Karpas-422 (cell line): ENCODE results near the gene PUSL1. TPM values are rescaled to one million over a fixed set of nuclear protein-coding genes. Genes with fewer than 3 reads are reported as not detected.

Experiments used
- DNase-seq: peaks from one replicate; pipeline ENCODE4 v3.0.0-alpha.2; 2015
- H2AFZ ChIP-seq: fragments of 200-600 bp; sonication (generic); 2 replicates; pipeline ENCODE4 v1.6.1; 2014; ENCODE audit warnings: antibody characterized with exemption, low read length, mixed read lengths
- H3K27ac ChIP-seq: fragments of 200-600 bp; sonication (generic); 2 replicates; pipeline ENCODE4 v1.5.1; 2014; ENCODE audit warnings: mild to moderate bottlenecking, low read length, moderate library complexity
- H3K27me3 ChIP-seq: fragments of 200-600 bp; sonication (generic); 2 replicates; pipeline ENCODE4 v1.6.1; 2014; ENCODE audit warnings: low read length, mixed read lengths
- H3K36me3 ChIP-seq: fragments of 200-600 bp; sonication (generic); 2 replicates; pipeline ENCODE4 v1.6.1; 2014; ENCODE audit warnings: low read length, mixed read lengths; ENCODE audit not compliant: insufficient read depth
- H3K4me1 ChIP-seq: fragments of 200-600 bp; sonication (generic); 2 replicates; pipeline ENCODE4 v1.6.1; 2014; ENCODE audit warnings: mild to moderate bottlenecking, low read length, mixed read lengths
- H3K4me2 ChIP-seq: fragments of 200-600 bp; sonication (generic); 2 replicates; pipeline ENCODE4 v1.6.1; 2014; ENCODE audit warnings: low read length, low read depth, mild to moderate bottlenecking; ENCODE audit not compliant: poor library complexity, severe bottlenecking
- H3K4me3 ChIP-seq: fragments of 200-600 bp; sonication (generic); 2 replicates; pipeline ENCODE4 v1.5.1; 2014; ENCODE audit warnings: mild to moderate bottlenecking, antibody characterized with exemption, low read length, mixed read lengths
- H3K79me2 ChIP-seq: fragments of 200-600 bp; sonication (generic); 2 replicates; pipeline ENCODE4 v1.6.1; 2014; ENCODE audit warnings: mild to moderate bottlenecking, low read length, mixed read lengths
- H3K9ac ChIP-seq: fragments of 200-600 bp; sonication (generic); 2 replicates; pipeline ENCODE4 v1.6.0; 2014; ENCODE audit warnings: low read length
- H3K9me2 ChIP-seq: fragments of 200-600 bp; sonication (generic), shearing (Covaris generic); replicated peaks from 2 replicates; pipeline ENCODE4 v1.6.0; 2014; ENCODE audit warnings: mild to moderate bottlenecking, low read length, moderate library complexity; ENCODE audit not compliant: insufficient read depth
- H3K9me3 ChIP-seq: fragments of 300-700, 200-600 bp; sonication (generic); 2 replicates; pipeline ENCODE4 v1.6.1; 2014; ENCODE audit warnings: low read length, mixed read lengths
- H4K20me1 ChIP-seq: fragments of 200-600 bp; sonication (generic); 2 replicates; pipeline ENCODE4 v1.6.1; 2014; ENCODE audit warnings: mild to moderate bottlenecking, antibody characterized with exemption, low read length, low read depth; ENCODE audit not compliant: insufficient read depth
- total RNA-seq: library from RNA; depleted of rRNA; stranded (reverse); fragments of >200 nt; shearing (Covaris generic); gene quantifications from 2 replicates; pipeline ENCODE4 v1.2.3, GENCODE V29; 2014; ENCODE audit warnings: low replicate concordance

PUSL1 gene
- total RNA-seq, 1 experiment from 2014 or later, result 14.9 TPM

DNA sequence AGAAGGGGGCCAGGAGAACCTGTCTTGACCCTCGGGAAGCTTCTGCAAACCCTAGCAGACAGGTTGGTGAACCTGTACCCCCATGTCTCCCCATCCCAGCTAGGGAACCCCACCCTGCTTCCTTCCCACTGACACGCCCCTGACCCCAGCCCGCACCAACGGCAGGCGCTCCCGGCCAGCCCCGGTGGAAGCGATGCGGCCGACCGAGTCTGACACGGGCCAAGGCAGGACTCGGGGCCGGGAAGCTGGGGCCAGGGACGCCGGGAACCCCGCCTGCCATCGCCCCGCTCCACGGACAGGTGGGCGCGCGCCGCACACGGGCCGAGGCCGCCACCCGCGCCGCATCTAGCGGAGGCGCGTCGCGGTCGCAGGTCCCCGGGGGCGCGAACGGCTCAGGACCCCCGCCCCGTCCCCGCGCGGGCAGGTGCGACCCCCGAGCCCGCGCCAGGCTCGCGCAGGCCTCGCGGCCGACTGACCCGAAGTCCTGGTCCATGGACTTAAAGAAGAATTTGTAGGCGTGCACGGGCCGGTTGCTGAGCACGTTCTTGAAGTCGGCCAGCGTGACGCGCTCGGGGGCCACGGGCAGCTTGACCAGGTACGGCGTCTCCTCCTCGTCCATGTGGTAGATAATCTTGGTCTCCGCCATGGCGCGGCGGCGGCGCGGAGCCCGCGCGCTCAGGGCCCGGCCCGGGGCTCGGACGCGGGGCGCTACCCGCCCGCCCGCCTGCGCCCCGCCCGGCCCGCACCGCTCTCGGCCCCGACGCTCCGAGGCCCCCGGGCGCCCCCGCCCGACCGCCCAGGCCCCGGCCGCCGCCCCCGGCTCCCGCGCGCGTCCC is 40.2 kb downstream of the PUSL1 start:
- Histone ChIP-seq H3K9me3 (no peaks in the 10 kb centered on the region), H4K20me1 (peaks cover 46% of the 10 kb centered on the region; the same call in 1 of the 2 replicates), H3K27ac (peak overlapping the region; percentile 86), H3K9ac (peak overlapping the region; percentile 99), H3K9me2 (no peaks in the 10 kb centered on the region), H3K4me3 (peak overlapping the region; percentile 99), H3K4me1 (peaks cover 57% of the 10 kb centered on the region), H3K79me2 (peaks cover 53% of the 10 kb centered on the region), H3K4me2 (peak overlapping the region; percentile 94), H3K36me3 (no peaks in the 10 kb centered on the region), H3K27me3 (no peaks in the 10 kb centered on the region), H2AFZ (no peak overlapping the region)
- peak; percentile 55 for DNase-seq

DNA sequence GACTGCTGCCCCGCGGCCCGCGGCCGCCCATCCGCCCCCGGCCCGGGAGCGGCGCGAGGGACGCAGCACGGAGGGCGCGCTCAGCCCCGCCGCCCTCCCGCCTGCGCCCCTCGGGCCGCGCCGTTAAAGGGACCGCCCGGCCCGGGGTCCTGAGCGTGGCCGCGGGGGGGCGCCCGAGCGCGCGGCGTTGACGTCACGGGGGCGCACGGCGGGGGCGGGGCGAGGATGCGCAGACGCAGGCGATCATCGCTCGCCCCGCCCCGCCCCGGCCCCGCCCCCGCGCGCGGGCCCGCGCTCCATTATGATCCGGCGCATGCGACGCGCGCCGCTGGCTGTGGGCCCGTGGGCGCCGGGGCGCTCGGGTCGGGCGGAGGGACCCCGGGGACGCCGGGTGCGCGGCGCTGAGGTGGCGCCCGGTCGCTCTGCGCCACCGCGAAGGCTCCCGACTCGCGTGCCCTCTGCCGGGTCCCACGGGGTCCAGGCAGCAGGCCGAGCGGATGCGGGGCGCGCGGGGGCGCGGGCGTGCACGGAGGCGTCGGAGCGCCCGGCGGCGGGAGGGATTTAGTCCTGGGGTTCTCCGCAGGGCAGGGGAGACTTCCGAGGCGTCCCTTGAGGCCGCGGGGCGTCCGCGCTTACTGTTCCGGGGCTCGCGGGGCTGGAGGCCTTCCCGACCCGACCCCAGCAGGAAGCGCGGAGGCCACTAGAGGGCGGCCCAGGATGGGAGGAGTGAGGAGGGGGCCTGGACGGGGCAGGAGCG is 41.0 kb downstream of the PUSL1 start, which contains the start of gene DVL1:
TSS of gene DVL1 (minus strand) at position 163 of the 757 bp plus-strand sequence. CDS start 353 bp downstream, outside the sequence.
- Histone ChIP-seq H3K9me3 (no peaks in the 10 kb centered on the region), H3K36me3 (no peaks in the 10 kb centered on the region), H3K9me2 (no peaks in the 10 kb centered on the region), H3K27ac (peak within 1 kb of the TSS; percentile 86), H3K9ac (peak within 1 kb of the TSS; percentile 99), H3K4me2 (peak within 1 kb of the TSS; percentile 94), H3K27me3 (no peaks in the 10 kb centered on the region), H3K4me1 (peaks cover 57% of the 10 kb centered on the region), H3K79me2 (peaks cover 45% of the 10 kb centered on the region), H3K4me3 (peak within 1 kb of the TSS; percentile 99), H4K20me1 (peaks cover 40% of the 10 kb centered on the region; the same call in 1 of the 2 replicates), H2AFZ (no peak within 1 kb of the TSS)
- DNase-seq, result peak; percentile 89

DNA sequence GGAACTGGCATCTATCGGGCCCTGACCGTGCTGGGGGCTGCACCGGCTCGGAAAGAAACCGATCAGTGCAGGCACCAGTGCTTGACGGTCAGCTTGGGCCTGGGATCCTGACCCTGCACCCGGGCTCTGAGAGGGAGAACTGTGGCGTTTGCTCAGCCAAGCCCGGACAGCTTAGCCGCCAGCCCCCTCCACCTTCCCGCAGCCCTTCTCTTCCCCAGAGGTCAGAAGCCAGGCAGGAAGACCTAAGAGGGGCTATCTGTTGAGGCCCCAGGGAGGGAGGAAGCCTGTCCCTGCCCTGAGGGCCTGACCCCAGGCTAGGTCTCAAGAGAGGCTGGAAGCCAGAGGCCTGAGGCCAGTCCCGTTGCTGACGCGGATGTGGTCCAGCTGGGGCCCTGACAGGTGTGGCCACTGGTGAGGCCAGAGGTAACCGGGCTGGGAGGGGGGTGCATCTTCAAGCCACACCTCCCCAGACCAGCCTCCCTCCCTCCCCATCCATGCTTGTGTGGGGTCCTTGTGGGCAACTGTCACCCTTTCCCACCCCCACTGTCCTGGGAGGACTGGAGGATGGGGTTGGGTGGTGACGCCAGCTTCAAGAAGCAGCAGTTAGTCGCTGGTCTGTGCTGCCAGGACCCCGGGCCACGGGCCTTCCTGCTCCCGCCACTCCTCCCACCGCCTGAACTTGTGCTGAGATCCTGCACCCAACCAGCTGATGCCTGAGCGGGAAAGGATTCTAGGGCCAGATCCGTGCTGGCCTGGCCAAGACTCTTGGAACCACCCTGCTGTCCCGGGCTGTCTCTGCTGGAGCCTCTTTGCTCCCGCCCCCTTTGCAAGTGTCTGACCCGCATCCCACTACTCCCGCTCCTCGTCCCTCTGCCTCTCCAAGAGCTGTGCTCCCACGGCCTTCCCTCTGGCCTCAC is 43.4 kb downstream of the PUSL1 start:
- Histone ChIP-seq H3K4me1 (peaks cover 37% of the 10 kb centered on the region), H3K9me2 (no peaks in the 10 kb centered on the region), H3K9me3 (no peaks in the 10 kb centered on the region), H3K36me3 (no peaks in the 10 kb centered on the region), H3K9ac (peak overlapping the region; percentile 33; the same call in 1 of the 2 replicates), H4K20me1 (peaks cover 20% of the 10 kb centered on the region; the same call in 1 of the 2 replicates), H3K4me2 (peak overlapping the region; percentile 29), H3K27ac (no peak overlapping the region), H3K27me3 (no peaks in the 10 kb centered on the region), H3K79me2 (peaks cover 21% of the 10 kb centered on the region), H3K4me3 (peak overlapping the region; percentile 3; the same call in 1 of the 2 replicates), H2AFZ (no peak overlapping the region)
- no peak for DNase-seq

DNA sequence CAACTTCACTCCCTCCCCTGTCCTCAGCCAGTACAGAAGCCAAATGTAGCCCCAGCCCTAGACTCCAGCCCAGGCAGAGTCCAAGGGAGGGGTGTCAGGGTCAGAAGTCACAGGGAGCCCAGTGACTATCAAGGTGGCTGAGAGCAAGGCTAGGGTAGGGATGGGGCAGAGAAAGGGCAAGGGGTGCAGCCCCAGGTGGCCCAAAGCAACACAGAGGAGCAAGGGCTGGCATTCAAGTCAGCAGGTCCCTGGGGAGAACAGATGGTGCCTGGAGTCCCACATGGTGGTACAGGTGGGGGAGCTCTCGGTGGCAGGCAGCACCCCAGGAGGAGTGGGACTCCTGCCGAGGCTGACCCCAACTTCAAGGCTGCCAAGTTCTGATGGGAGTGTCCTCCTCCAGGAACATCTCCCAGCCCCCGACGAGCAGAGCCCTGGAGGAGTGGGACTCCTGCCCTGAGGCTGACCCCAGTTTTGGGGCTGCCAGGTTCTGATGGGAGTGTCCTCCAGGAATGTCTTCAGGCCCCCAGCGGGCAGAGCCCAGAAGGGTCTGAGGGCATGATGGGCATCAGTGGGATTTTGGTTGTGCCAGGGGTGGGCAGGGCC is 44.5 kb downstream of the PUSL1 start:
- no peaks in the 10 kb centered on the region for H3K9me2 ChIP-seq
- no peak overlapping the region for H2AFZ ChIP-seq
- peaks cover 26% of the 10 kb centered on the region for H3K4me1 ChIP-seq
- H3K9ac ChIP-seq, result peak overlapping the region; percentile 33; the same call in 1 of the 2 replicates
- peaks cover 11% of the 10 kb centered on the region; the same call in 1 of the 2 replicates for H4K20me1 ChIP-seq
- H3K79me2 ChIP-seq, result peaks cover 10% of the 10 kb centered on the region
- H3K9me3 ChIP-seq, result no peaks in the 10 kb centered on the region
- H3K36me3 ChIP-seq, result no peaks in the 10 kb centered on the region
- H3K27me3 ChIP-seq, result no peaks in the 10 kb centered on the region
- peak overlapping the region; percentile 3; the same call in 1 of the 2 replicates for H3K4me3 ChIP-seq
- peak; percentile 83 for DNase-seq
- peak overlapping the region; percentile 29 for H3K4me2 ChIP-seq
- H3K27ac ChIP-seq, result no peak overlapping the region

DNA sequence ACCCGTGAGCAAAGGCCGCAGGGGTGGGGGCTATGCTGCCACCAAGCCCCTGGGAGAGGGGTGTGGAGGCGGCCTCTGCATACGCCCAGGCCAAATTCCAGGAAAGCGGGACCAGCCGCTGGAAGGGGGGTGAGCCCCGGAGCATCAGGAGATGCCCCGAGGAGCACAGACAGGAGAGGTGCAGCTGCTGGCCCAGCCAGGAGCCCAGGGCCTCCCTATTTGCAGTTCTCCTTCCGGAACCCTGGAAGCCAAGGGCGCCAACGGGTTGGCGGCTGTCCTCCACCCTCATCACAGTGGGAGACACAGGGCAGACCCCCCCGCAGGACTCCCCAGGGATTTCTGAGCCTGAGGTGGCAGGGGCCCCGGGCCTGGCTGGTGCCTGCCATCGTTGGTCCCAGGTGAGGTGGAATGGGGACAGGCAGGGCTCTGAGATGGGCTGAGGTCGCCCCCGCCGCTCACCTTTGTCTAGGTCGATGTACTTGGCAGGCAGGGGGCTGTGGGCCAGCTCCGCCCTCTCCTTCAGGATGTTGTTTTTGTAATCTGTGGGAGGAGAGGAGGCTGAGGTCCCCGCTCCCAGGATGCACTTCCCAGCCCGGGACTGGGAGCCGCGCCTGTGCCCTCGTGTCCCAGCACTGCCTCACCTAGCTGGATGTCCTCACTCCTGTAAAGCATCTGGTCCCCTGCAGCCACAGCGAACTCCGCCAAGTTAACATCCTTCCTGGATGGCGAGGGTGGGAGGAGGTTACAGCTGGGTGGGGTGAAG is 45.2 kb downstream of the PUSL1 start:
- Histone ChIP-seq H3K27me3 (no peaks in the 10 kb centered on the region), H3K9me2 (no peaks in the 10 kb centered on the region), H3K4me1 (peaks cover 23% of the 10 kb centered on the region), H3K9ac (no peak overlapping the region), H2AFZ (no peak overlapping the region), H3K4me3 (no peak overlapping the region), H3K9me3 (no peaks in the 10 kb centered on the region), H3K36me3 (no peaks in the 10 kb centered on the region), H3K79me2 (peaks cover 3% of the 10 kb centered on the region), H3K27ac (no peak overlapping the region), H4K20me1 (peaks cover 11% of the 10 kb centered on the region; the same call in 1 of the 2 replicates), H3K4me2 (peak overlapping the region; percentile 29)
- DNase-seq, result peak; percentile 52

DNA sequence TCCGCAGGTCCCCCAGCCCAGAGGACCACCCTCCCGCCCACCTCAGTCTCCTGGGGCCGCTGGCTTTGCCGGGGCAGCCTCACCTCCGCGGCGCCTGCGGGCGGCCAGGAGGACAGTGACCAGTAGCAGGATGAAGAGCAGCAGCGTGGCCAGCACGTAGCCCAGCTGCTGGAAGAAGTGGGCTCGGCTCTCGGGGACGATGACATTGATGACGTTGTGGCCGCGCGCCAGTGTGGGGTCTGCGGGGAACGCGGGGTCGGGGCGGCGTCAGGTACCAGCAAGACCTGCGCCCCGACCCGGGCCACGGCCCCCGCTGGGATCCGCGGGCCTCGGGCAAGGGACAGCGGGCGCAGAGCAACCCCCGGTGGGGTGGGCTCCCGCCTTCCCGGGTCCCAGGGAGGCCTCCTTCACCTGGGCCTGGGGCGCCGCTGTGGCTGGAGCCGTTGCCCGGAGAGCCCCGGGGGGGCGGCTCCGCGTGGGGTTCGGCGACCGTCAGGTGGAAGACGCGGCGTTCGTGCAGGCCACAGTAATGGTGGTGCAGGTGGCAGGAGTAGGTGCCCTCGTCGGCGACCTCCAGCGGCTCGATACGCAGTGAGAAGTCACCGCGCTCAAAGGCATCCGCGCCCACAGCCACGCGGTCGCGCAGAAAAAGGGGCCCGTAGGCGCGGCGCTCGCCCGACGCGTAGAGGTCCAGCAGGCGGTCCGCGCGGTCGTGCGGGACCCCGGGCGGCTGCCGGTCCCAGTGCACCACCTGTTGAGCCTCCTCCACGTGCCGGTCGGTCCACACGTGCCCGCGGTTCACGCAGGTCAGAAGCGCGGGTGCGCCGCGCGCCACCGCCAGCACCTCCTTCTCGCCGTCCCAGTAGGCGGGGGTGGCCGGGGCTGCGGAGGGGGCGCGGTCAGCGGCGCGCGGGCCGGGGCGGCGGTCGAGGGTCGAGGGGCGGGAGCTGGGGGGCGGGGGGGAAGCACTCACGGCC is 46.2 kb downstream of the PUSL1 start:
- H3K4me2 ChIP-seq, result no peak overlapping the region
- H3K79me2 ChIP-seq, result no peaks in the 10 kb centered on the region
- peaks cover 23% of the 10 kb centered on the region for H3K4me1 ChIP-seq
- H2AFZ ChIP-seq, result no peak overlapping the region
- H3K27me3 ChIP-seq, result no peaks in the 10 kb centered on the region
- DNase-seq, result no peak
- H3K27ac ChIP-seq, result no peak overlapping the region
- no peak overlapping the region for H3K4me3 ChIP-seq
- no peaks in the 10 kb centered on the region for H3K9me3 ChIP-seq
- no peak overlapping the region for H3K9ac ChIP-seq
- peaks cover 11% of the 10 kb centered on the region; the same call in 1 of the 2 replicates for H4K20me1 ChIP-seq
- H3K9me2 ChIP-seq, result no peaks in the 10 kb centered on the region
- H3K36me3 ChIP-seq, result no peaks in the 10 kb centered on the region
